ENCODE measurements around the gene SPACA4.

DNA sequence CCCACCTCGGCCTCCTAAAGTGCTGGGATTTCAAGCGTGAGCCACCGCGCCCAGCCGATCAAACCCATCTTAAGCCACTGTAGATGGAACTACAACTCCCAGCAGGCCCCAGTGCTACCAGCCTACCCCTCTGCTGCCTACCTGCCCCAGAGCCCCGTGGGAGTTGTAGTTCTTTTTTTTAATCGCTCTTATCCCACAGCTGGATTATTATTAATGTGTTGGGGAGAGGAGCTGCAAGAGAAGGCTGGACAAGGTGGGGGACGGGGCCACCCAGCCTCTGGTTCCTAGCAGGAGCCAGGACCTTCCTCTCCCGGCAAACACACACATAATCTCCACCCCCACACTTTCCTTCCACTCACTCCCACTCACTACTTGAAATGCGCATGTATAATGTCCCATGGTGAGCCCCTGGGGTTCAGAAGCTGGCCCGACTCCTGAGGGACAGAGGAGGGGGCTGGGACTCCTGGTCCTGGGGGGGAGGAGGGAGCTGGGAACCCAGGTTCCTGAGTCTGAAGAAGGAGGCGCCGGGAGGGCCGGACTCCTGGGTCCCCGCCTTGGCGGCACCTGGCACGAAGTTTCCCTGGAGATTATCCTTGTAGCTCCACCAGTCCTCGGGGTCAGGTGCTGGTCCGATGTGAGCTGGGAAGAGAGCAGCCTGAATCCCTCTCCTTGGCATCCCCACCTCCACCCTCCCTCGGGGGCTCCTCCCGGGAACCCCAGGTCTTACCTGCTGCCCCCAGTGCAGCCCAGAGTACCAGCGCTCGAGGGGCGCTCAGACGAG lies 38.5 kb downstream of the SPACA4 start:
- TF ChIP-seq, protein P1, sequence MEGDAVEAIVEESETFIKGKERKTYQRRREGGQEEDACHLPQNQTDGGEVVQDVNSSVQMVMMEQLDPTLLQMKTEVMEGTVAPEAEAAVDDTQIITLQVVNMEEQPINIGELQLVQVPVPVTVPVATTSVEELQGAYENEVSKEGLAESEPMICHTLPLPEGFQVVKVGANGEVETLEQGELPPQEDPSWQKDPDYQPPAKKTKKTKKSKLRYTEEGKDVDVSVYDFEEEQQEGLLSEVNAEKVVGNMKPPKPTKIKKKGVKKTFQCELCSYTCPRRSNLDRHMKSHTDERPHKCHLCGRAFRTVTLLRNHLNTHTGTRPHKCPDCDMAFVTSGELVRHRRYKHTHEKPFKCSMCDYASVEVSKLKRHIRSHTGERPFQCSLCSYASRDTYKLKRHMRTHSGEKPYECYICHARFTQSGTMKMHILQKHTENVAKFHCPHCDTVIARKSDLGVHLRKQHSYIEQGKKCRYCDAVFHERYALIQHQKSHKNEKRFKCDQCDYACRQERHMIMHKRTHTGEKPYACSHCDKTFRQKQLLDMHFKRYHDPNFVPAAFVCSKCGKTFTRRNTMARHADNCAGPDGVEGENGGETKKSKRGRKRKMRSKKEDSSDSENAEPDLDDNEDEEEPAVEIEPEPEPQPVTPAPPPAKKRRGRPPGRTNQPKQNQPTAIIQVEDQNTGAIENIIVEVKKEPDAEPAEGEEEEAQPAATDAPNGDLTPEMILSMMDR (IDR thresholded peaks at IDR 0.05) = no peak
- TF ChIP-seq EZH2phosphoT487 (IDR thresholded peaks at IDR 0.05) (no peak), EZH2 (IDR thresholded peaks at IDR 0.05) (no peak)

Measured in neural progenitor cell (in vitro differentiated cells).